ENCODE results near the gene LEO1.

The LEO1 gene

DNA sequence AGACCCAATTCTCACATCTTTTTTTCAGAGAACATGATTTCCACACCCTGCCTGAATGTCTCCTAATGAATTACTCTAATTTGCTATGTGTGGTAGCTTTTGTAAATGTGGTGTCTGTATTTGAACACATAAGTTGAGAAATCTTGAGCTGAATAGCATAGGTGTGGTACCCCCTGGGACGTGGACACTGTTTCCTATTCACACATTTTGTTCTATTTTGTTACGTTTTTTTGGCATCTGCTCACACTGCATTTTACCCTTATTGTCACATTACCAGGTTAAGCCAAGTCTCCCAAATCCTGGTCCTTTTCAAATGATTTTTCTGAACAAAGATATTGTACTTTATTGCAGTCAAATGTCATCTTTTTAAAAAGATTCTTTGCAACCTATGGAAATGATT, 40.6 kb upstream of the LEO1 start:
- Histone ChIP-seq H3K27me3 (ENCODE audit: control insufficient read depth, insufficient read depth, low read length, poor library complexity, severe bottlenecking) (no peaks in the 10 kb centered on the region), H3K9me3 (ENCODE audit: control insufficient read depth, low read length) (no peaks in the 10 kb centered on the region), H3K4me1 (ENCODE audit: control insufficient read depth, insufficient read depth, low read length) (peaks cover 6% of the 10 kb centered on the region), H3K27ac (ENCODE audit: insufficient read depth, low read depth, low read length, poor library complexity, severe bottlenecking) (no peak overlapping the region), H3K36me3 (ENCODE audit: control insufficient read depth, insufficient read depth, low read length) (no peaks in the 10 kb centered on the region), H3K4me3 (ENCODE audit: insufficient read depth, low read depth, low read length) (no peak overlapping the region)
- WGBS, 2 experiments, result 92% methylated on average over 2 of the region's 2 CpGs

DNA sequence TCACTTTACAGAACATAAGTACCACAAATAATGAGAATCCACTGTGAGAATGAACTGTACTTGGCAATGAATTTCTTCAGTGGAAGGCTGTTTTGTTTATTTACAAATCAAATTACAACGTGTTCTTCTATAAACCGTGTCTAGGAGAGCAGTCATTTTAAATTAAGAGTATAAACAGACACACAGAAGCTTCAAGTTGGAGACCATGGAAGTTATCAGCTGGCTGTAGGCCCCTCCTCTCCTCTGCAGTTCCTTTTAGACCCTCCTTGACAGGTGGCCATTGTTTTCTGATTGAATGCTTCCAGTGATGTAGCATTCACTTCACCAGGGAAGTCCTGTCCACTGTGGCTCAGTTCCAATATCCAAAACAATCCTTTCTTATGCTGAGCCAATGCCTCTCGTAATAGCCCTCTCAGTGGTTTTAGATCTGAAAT, 40.1 kb upstream of the LEO1 start:
- Histone ChIP-seq H3K36me3 (ENCODE audit: control insufficient read depth, insufficient read depth, low read length) (no peaks in the 10 kb centered on the region), H3K27ac (ENCODE audit: insufficient read depth, low read depth, low read length, poor library complexity, severe bottlenecking) (no peak overlapping the region), H3K27me3 (ENCODE audit: control insufficient read depth, insufficient read depth, low read length, poor library complexity, severe bottlenecking) (no peaks in the 10 kb centered on the region), H3K9me3 (ENCODE audit: control insufficient read depth, low read length) (no peaks in the 10 kb centered on the region), H3K4me3 (ENCODE audit: insufficient read depth, low read depth, low read length) (no peak overlapping the region), H3K4me1 (ENCODE audit: control insufficient read depth, insufficient read depth, low read length) (peaks cover 6% of the 10 kb centered on the region)
- WGBS, 2 experiments, result 69 to 78% methylated on average over 3 of the region's 3 CpGs

DNA sequence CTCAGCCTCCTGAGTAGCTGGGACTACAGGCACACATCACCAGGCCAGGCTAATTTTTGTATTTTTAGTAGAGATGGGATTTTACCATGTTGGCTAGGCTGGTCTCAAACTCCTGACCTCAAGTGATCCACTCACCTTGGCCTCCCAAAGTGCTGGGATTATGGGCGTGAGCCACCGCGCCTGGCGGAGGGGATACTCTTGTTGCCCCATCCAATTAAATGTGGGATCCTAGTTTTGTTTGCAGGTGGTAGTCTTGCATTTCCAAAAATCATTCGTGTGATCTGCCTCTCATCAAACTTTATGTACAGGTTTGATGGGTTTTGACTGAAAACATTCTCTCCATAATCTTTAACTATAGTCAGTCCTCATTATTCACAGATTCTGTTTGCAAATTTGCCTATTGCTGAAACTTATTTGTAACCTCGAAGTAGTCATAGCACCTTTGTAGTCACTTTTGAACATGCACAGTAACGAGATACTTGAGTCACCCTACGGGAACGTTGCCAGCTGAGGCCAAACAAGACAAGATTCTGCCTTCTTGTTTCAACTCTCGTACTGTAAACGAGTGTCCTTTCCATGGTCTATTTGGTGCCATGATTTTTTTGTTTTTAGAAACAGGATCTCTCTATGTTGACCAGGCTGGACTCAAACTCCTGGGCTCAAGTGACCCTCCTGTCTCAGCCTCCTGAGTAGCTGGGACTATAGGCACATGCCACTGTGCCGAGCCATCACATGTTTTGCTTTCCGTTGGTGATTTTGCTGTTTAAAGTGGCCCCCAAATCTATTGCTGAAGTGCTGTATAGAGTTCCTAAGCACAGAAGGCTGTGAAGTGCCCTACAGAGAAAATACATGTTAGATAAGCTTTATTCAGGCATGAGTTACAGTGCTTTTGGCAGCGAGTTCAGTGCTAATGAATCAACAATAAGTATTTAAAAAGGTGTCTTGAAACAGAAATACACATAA, 39.3 kb upstream of the LEO1 start:
- no peak overlapping the region for H3K4me3 ChIP-seq (ENCODE audit: insufficient read depth, low read depth, low read length)
- no peaks in the 10 kb centered on the region for H3K27me3 ChIP-seq (ENCODE audit: control insufficient read depth, insufficient read depth, low read length, poor library complexity, severe bottlenecking)
- no peak overlapping the region for H3K27ac ChIP-seq (ENCODE audit: insufficient read depth, low read depth, low read length, poor library complexity, severe bottlenecking)
- no peaks in the 10 kb centered on the region for H3K36me3 ChIP-seq (ENCODE audit: control insufficient read depth, insufficient read depth, low read length)
- peaks cover 6% of the 10 kb centered on the region for H3K4me1 ChIP-seq (ENCODE audit: control insufficient read depth, insufficient read depth, low read length)
- 90 to 92% methylated on average over 14 of the region's 14 CpGs for WGBS, 2 experiments
- H3K9me3 ChIP-seq (ENCODE audit: control insufficient read depth, low read length), result no peaks in the 10 kb centered on the region

DNA sequence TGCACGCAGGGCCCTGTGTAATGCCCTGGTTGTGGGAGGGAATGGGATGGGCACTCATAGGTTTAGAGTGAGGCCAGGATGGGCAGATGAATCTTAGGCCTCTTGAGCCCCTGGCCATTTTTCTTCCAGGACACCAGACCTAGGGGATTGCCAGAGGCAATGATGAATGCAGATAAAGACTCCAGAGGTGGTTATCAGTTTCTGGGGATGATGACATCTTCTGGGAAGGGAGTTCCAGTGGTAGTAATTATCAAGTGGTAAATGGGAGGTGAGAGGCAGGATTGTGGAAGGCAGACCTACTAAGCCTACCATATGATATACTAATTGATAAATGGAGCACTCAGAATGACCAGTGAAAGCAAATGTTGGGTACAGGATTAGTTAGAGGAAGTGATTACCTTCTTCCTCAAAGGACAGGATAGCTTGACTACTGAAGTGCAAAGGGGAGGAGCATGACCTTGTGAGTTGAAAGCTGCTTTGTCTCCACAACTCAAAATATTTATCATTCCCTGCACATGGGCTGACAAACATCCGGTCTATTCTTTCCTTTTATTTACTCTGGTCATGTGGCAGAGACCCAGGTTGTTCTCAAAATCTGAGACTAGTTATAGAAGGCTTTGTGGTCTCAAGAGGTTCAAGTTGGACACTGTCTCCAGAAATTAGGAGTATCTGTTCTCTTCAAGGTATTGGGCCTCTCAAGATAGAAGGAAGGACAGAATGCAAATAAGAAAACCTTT, 37.3 kb upstream of the LEO1 start:
- Histone ChIP-seq H3K36me3 (ENCODE audit: control insufficient read depth, insufficient read depth, low read length) (no peaks in the 10 kb centered on the region), H3K27me3 (ENCODE audit: control insufficient read depth, insufficient read depth, low read length, poor library complexity, severe bottlenecking) (no peaks in the 10 kb centered on the region), H3K9me3 (ENCODE audit: control insufficient read depth, low read length) (no peaks in the 10 kb centered on the region), H3K4me3 (ENCODE audit: insufficient read depth, low read depth, low read length) (no peak overlapping the region), H3K27ac (ENCODE audit: insufficient read depth, low read depth, low read length, poor library complexity, severe bottlenecking) (no peak overlapping the region), H3K4me1 (ENCODE audit: control insufficient read depth, insufficient read depth, low read length) (peaks cover 6% of the 10 kb centered on the region)
- WGBS, 2 experiments, result 86 to 90% methylated on average over 2 of the region's 2 CpGs

DNA sequence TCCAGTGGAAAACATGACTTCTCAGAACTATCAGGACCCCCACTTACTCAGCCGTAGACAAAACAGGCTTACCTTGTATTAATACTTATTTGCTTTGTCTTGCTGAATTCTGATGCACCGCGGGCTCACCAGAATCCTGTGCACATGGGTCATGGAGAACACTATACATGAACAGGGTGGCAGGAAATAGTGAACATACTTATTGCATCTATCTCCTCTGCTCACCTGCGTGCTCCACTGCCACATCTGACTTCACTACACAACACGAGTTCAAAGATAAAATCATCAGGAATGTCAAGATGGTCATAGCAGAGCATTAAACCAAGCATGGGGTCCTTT, 36.8 kb upstream of the LEO1 start:
- Histone ChIP-seq H3K36me3 (ENCODE audit: control insufficient read depth, insufficient read depth, low read length) (no peaks in the 10 kb centered on the region), H3K4me1 (ENCODE audit: control insufficient read depth, insufficient read depth, low read length) (peaks cover 6% of the 10 kb centered on the region), H3K4me3 (ENCODE audit: insufficient read depth, low read depth, low read length) (no peak overlapping the region), H3K27me3 (ENCODE audit: control insufficient read depth, insufficient read depth, low read length, poor library complexity, severe bottlenecking) (no peaks in the 10 kb centered on the region), H3K27ac (ENCODE audit: insufficient read depth, low read depth, low read length, poor library complexity, severe bottlenecking) (no peak overlapping the region), H3K9me3 (ENCODE audit: control insufficient read depth, low read length) (no peaks in the 10 kb centered on the region)
- WGBS, 2 experiments, result 94 to 98% methylated on average over 5 of the region's 5 CpGs

DNA sequence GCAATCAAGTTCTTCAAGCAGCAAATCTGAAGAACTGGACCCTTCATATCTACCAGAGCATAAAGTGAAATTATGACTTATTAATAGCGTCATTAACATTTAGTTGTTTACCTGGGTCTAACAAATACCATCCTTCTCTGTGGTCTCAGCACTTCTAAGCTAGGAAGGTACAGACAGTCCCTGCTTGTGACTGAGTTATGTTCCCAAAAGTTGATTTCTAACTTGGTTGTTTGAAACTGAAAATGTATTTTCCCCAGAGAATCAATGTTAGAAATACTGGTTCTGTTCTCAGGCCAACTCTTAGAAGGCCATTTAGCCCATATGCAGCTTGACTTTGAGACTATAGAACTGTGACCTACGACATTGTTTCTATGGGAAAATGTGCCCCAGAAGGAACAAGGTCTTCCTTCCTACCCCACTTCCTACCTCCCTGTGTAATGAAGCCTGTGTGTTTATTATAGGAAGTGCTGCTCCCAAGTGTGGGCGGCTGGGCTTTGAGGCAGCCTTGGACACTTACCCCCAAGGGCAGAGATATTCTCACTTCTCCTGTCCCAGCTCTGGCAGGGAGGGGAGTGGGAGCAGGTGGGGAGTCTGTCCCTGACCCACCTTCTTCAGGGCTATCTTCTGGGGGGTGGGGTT, 35.2 kb upstream of the LEO1 start:
- Histone ChIP-seq H3K4me3 (ENCODE audit: insufficient read depth, low read depth, low read length) (no peak overlapping the region), H3K4me1 (ENCODE audit: control insufficient read depth, insufficient read depth, low read length) (peaks cover 3% of the 10 kb centered on the region), H3K9me3 (ENCODE audit: control insufficient read depth, low read length) (no peaks in the 10 kb centered on the region), H3K27ac (ENCODE audit: insufficient read depth, low read depth, low read length, poor library complexity, severe bottlenecking) (no peak overlapping the region), H3K36me3 (ENCODE audit: control insufficient read depth, insufficient read depth, low read length) (no peaks in the 10 kb centered on the region), H3K27me3 (ENCODE audit: control insufficient read depth, insufficient read depth, low read length, poor library complexity, severe bottlenecking) (no peaks in the 10 kb centered on the region)
- WGBS, 2 experiments, result 89 to 93% methylated on average over 3 of the region's 3 CpGs

DNA sequence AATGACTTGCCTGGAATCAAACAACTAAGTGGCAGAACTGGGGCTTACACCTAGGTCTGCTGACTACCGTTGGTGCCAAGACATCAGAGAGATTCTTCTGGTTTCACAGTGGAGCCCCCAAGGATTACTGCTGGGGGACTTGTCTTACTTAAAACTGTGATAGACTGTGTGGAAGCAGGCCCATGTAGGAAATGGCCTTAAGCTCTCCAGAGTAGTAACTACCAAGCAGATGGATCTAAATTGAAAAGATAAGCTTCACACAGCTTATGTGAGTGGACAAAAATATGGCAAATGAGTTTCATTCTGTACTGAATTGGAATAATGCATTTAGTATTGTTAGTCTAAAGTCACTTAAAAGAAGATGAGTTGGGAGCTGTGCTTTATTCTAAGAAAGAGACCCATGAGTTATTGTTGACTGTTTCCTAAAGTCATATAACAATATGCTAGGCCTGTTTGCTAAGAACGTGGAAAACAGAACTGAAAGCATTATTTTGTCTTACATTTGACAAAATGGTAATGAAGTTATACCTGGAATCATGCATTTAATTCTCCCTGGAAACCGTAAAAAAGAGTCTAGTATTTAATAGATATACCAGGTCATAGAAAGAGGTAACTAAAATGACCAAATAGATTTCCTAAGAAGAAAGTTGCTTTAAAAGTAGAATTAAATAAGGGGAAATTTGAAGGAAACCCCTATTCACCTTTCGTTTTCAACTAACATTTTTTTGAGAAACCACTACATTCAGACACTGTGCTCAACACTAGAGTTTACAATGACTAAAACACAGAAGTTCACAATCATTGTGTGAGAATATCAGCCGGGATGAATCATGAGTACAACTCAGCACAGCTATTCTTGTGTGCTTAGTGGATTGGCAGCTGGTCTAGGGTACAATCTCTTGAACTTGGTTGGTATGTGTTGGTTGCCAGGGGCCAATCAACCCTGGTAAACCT, 34.4 kb upstream of the LEO1 start:
- whole genome bisulfite sequencing, 2 experiments, result 95 to 96% methylated on average over 3 to 5 of the region's 5 CpGs
- Histone ChIP-seq H3K27ac (ENCODE audit: insufficient read depth, low read depth, low read length, poor library complexity, severe bottlenecking) (no peak overlapping the region), H3K4me3 (ENCODE audit: insufficient read depth, low read depth, low read length) (no peak overlapping the region), H3K9me3 (ENCODE audit: control insufficient read depth, low read length) (no peaks in the 10 kb centered on the region), H3K4me1 (ENCODE audit: control insufficient read depth, insufficient read depth, low read length) (no peaks in the 10 kb centered on the region), H3K27me3 (ENCODE audit: control insufficient read depth, insufficient read depth, low read length, poor library complexity, severe bottlenecking) (no peaks in the 10 kb centered on the region), H3K36me3 (ENCODE audit: control insufficient read depth, insufficient read depth, low read length) (no peaks in the 10 kb centered on the region)

DNA sequence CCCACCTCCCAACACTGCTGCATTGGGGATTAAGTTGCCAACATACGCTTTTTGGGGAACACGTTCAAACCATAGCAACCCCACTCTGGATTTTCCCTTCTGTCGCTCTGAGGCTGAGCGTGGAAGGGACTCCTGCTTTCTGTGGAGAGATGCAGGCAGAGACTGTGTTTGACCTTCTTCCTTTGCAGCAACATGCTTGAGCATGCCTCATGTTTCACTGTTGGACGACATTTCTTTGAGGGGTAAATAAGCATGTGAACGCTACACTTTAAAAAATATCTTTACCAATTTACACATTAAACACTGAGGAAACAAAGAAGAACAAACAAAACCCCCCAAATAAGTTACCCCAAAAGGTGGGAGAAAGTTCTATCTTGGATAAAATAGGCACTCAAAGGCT, 33.2 kb upstream of the LEO1 start:
- WGBS, 2 experiments, result 91 to 95% methylated on average over 4 to 6 of the region's 6 CpGs
- Histone ChIP-seq H3K9me3 (ENCODE audit: control insufficient read depth, low read length) (no peaks in the 10 kb centered on the region), H3K4me1 (ENCODE audit: control insufficient read depth, insufficient read depth, low read length) (no peaks in the 10 kb centered on the region), H3K27me3 (ENCODE audit: control insufficient read depth, insufficient read depth, low read length, poor library complexity, severe bottlenecking) (no peaks in the 10 kb centered on the region), H3K4me3 (ENCODE audit: insufficient read depth, low read depth, low read length) (no peak overlapping the region), H3K27ac (ENCODE audit: insufficient read depth, low read depth, low read length, poor library complexity, severe bottlenecking) (no peak overlapping the region), H3K36me3 (ENCODE audit: control insufficient read depth, insufficient read depth, low read length) (no peaks in the 10 kb centered on the region)

DNA sequence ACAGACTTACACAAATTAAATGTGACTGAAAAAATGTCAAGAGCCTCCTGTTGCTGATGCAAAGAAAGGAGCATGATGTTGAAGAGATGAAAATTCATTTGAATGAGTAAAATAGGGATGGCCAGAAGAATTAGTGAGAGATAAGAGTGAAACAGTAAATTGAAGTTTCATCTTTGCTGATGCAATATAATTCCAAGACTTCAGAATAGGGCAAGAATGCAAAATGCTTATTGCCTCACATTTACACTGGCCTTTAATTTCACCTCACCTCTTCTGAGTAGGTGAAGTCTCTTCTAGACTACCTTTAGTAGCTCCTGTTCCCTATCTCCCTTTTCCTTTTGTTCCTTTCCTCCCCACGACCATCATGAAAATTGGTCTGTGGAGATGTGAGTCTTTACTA, 32.1 kb upstream of the LEO1 start:
- no peaks in the 10 kb centered on the region for H3K4me1 ChIP-seq (ENCODE audit: control insufficient read depth, insufficient read depth, low read length)
- H3K27ac ChIP-seq (ENCODE audit: insufficient read depth, low read depth, low read length, poor library complexity, severe bottlenecking), result no peak overlapping the region
- H3K36me3 ChIP-seq (ENCODE audit: control insufficient read depth, insufficient read depth, low read length), result no peaks in the 10 kb centered on the region
- no peak overlapping the region for H3K4me3 ChIP-seq (ENCODE audit: insufficient read depth, low read depth, low read length)
- H3K27me3 ChIP-seq (ENCODE audit: control insufficient read depth, insufficient read depth, low read length, poor library complexity, severe bottlenecking), result no peaks in the 10 kb centered on the region
- H3K9me3 ChIP-seq (ENCODE audit: control insufficient read depth, low read length), result no peaks in the 10 kb centered on the region
- WGBS, 2 experiments, result 60% methylated on average over 1 of the region's 1 CpG; no CpG with 5 or more reads in 1 of the 2 experiments
